Activated T-helper 2 cell treated with anti-CD3 and anti-CD28 coated beads, Interferon-gamma antibody, Interleukin-2, Interleukin-4, amounts not matched to agents 10 μg/mL and 5 μg/mL and 100 μg/mL, durations not matched to agents 14 hours and 24 hours and 36 hours (primary cell): ENCODE measurements around the gene COL6A2. TPM values are rescaled to one million over a fixed set of nuclear protein-coding genes. Genes with fewer than 3 reads are reported as not detected.

Experiments used
- DNase-seq: peaks from one replicate; pipeline ENCODE4 v3.0.0; 2021; ENCODE audit warnings: low spot score
- H3K27ac Mint-ChIP-seq: one replicate; pipeline ENCODE4 v1.8.0; 2021; ENCODE audit warnings: mixed read lengths
- H3K27me3 Mint-ChIP-seq: one replicate; pipeline ENCODE4 v1.8.0; 2021; ENCODE audit warnings: low read depth, mixed read lengths
- H3K36me3 Mint-ChIP-seq: one replicate; pipeline ENCODE4 v1.8.0; 2021; ENCODE audit warnings: low read depth, mixed read lengths
- H3K4me1 Mint-ChIP-seq: one replicate; pipeline ENCODE4 v1.8.0; 2021; ENCODE audit warnings: low read depth, mixed read lengths
- H3K4me3 Mint-ChIP-seq: one replicate; pipeline ENCODE4 v1.8.0; 2021; ENCODE audit warnings: low read depth, mild to moderate bottlenecking, moderate library complexity, mixed read lengths
- H3K9me3 Mint-ChIP-seq: one replicate; pipeline ENCODE4 v1.8.0; 2021; ENCODE audit warnings: mixed read lengths
- intact Hi-C: fragments of 100-400 bp; cut with micrococcal nuclease; formaldehyde crosslinking; loops from one replicate; pipeline ENCODE4 v1.15.1; 2023
- total RNA-seq: library from RNA; stranded (reverse); gene quantifications from 2 replicates; pipeline ENCODE4 v1.2.3, GENCODE V29; 2022

The COL6A2 gene
- total RNA-seq, 1 donor from 2014 or later = 2.2 TPM

DNA sequence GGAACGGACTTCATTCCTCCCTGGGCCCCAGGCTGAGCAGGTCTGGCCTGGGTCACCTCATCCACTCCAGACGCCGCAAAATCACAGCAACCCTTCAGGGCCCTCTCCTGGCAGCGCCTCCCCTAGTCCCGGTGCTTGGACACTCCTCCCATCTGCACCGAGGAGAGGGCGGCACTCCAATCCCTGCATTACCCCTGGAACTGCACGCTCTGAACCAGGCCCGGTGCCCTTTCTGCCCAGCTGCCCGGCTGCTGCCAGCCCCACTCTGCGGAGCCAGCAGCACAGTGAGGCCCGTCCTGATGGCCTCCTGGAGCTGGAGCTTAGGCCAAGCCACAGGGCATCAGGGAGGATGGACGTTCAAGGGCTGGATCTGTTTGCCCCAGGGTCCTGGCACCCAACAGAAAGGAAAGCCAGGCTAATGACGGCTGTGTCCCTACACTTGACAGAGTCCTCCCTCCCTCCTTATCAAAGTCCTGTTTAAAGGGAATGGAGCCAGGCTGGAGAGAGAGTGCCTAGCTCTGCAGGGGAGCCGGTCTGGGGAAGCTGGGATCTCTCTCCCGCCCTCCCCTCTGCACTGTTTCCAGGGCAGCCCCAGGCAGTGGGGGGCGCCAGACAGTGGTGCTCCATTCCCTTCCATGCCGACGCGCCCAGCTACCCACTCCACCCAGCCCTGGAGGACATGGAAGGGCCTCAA lies 12.7 kb downstream of the COL6A2 start:
- Mint-ChIP-seq H3K27me3 (peaks cover 2% of the 10 kb centered on the region), H3K9me3 (peaks cover 18% of the 10 kb centered on the region), H3K4me1 (no peaks in the 10 kb centered on the region), H3K4me3 (no peak overlapping the region), H3K27ac (no peak overlapping the region), H3K36me3 (no peaks in the 10 kb centered on the region)
- intact Hi-C loops = no loop called here
- peak; percentile 4 for DNase-seq

DNA sequence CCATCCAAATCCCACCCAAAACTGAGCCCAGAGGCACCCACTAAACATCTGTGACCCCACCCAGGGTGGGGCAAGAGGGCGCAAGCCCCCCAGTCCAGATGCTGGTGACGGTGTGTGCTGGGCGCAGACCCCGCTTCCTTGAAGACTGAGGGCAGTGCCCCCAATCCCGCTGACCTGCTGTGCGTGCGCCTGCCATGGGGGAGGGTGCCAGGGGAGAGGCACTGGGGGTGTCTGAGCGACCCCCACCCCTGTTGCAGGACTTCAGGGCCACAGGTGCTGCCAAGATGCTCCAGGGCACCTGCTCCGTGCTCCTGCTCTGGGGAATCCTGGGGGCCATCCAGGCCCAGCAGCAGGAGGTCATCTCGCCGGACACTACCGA lies 13.3 kb downstream of the COL6A2 start:
- no peak overlapping the region for H3K27ac Mint-ChIP-seq
- no peak overlapping the region for H3K4me3 Mint-ChIP-seq
- H3K4me1 Mint-ChIP-seq = no peaks in the 10 kb centered on the region
- DNase-seq = no peak
- H3K27me3 Mint-ChIP-seq = peaks cover 2% of the 10 kb centered on the region
- intact Hi-C loops = no loop called here
- peaks cover 18% of the 10 kb centered on the region for H3K9me3 Mint-ChIP-seq
- H3K36me3 Mint-ChIP-seq = no peaks in the 10 kb centered on the region

DNA sequence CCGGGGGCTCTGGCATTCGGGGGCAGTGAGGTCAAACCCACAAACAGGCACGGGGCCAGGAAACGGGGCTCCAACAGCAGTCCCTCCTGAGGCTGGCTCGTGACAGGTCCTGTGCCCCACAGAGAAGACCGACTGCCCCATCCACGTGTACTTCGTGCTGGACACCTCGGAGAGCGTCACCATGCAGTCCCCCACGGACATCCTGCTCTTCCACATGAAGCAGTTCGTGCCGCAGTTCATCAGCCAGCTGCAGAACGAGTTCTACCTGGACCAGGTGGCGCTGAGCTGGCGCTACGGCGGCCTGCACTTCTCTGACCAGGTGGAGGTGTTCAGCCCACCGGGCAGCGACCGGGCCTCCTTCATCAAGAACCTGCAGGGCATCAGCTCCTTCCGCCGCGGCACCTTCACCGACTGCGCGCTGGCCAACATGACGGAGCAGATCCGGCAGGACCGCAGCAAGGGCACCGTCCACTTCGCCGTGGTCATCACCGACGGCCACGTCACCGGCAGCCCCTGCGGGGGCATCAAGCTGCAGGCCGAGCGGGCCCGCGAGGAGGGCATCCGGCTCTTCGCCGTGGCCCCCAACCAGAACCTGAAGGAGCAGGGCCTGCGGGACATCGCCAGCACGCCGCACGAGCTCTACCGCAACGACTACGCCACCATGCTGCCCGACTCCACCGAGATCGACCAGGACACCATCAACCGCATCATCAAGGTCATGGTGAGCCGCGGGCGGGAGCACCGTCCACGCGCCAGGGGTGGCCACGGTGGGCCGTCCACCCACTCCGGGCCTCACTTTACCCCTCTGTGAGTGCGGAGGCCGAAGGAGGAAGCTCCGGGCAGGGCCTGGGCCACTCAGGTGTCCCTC lies 14.2 kb downstream of the COL6A2 start:
- intact Hi-C loops = no loop called here
- Mint-ChIP-seq H3K9me3 (peaks cover 17% of the 10 kb centered on the region), H3K27me3 (peaks cover 2% of the 10 kb centered on the region), H3K36me3 (no peaks in the 10 kb centered on the region), H3K4me3 (no peak overlapping the region), H3K4me1 (no peaks in the 10 kb centered on the region), H3K27ac (no peak overlapping the region)
- peak; percentile 3 for DNase-seq

DNA sequence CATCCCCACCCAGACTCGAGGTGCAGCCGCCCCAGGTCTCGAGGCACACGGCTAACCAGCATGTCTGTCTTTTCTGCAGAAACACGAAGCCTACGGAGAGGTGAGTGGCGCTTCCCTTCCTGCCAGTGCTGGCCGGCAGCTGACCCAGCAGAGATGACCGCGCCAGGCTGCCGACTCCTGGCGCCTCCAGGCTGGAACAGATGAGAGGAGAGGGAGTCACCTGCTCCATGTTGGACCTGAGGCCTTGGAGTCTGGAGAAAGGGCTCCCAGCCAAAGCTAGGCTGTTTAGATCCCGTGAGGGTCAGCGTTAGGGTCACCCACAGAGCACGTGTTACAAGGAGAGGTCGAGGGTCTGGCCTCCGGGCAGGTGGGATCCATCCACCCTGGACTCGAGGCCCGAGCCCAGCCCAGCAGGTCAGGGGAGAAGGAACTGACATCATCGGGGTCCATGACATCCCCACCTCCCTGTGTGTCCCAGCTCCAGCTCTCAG lies 14.9 kb downstream of the COL6A2 start:
- intact Hi-C loops = no loop called here
- no peak overlapping the region for H3K4me3 Mint-ChIP-seq

DNA sequence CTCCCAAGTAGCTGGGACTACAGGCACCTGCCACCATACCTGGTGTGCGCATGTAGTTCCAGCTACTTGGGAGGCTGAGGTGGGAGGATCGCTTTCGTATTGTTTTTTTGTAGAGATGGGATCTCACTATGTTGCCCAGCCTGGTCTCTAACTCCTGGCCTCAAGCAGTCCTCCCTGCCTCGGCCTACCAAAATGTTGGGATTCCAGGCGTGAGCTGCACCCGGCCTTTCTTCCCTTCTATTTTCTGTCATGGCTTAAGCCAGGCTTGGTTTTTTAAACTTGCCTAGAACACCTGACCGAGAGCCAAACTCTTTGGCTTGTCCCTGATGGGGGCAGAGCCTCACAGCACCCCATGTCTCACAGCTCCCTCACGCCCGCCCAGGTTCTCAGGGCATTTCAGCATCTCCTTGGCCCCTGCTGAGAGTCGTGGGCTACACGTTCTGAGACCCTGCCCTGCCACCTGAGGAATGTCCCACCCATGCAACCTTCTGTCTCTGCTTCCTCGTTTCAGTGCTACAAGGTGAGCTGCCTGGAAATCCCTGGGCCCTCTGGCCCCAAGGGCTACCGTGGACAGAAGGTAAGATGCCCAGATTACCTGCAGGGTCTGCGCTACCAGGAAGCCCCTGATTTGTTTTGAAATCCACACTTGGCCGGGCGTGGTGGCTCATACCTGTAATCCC lies 15.7 kb downstream of the COL6A2 start:
- intact Hi-C loops = no loop called here
- no peak overlapping the region for H3K27ac Mint-ChIP-seq
- H3K36me3 Mint-ChIP-seq = no peaks in the 10 kb centered on the region
- no peak overlapping the region for H3K4me3 Mint-ChIP-seq
- no peaks in the 10 kb centered on the region for H3K4me1 Mint-ChIP-seq
- no peak for DNase-seq
- H3K27me3 Mint-ChIP-seq = no peaks in the 10 kb centered on the region
- peaks cover 1% of the 10 kb centered on the region for H3K9me3 Mint-ChIP-seq

More for the DNA sequence above, 14.9 kb downstream of the COL6A2 start:
- Mint-ChIP-seq H3K27me3 (peaks cover under 1% of the 10 kb centered on the region), H3K36me3 (no peaks in the 10 kb centered on the region), H3K9me3 (peaks cover 10% of the 10 kb centered on the region), H3K4me1 (no peaks in the 10 kb centered on the region), H3K27ac (no peak overlapping the region)
- peak; percentile 3 for DNase-seq

DNA sequence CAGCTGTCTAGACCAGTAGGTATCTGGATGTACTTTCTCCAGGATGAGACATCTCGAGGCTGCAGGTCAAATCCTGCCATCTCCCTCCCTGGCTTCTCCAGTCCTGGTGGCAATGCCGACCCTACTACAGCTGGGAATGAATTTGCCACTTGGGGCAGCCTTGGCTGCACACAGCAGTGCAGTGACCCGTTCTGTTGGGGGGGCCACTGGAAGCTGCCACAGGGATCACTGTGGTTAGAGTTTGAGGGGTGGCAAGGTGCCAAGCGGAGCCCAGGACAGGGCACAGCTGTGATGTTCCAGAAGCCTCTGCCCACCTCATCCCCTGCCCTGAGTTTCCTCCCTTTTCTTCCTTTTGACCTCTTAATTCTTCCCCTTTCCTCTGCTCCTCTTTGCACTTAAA lies 17.1 kb downstream of the COL6A2 start:
- Mint-ChIP-seq H3K27me3 (no peaks in the 10 kb centered on the region), H3K9me3 (no peaks in the 10 kb centered on the region), H3K4me3 (no peak overlapping the region), H3K27ac (no peak overlapping the region), H3K36me3 (no peaks in the 10 kb centered on the region), H3K4me1 (no peaks in the 10 kb centered on the region)
- intact Hi-C loops = no loop called here
- DNase-seq = no peak

DNA sequence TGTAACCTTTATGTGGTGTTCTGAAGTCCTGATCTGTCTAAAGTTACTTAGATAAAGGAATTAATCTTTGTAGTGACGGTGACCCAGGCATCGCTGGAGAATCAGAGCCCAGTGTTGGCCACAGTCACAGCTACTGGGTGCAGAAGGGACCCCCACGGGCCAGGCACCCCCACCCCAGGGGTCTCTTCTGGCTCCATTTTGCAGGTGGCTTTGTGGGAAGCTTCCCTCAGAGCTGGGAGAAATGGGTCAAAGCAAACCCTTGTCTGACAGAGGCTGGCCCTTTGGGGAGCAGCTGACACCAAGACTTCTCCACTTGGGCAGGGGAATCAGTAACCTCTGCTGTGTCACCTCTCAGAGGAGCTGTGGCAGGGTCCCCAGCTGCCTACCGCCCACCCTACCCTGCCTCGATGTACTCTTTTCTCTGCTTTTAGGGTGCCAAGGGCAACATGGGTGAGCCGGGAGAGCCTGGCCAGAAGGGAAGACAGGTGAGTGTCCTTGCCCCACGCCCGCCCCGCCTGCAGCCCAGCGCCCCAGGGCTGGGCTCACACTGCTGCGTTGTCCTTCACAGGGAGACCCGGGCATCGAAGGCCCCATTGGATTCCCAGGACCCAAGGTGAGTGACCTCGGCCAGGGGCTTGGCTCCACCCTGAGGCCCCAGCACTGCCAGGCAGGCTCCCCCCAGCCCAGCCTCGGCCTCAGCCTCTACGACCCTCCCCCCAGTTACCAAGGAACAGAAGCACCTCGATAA lies 17.7 kb downstream of the COL6A2 start:
- Mint-ChIP-seq H3K4me3 (no peak overlapping the region), H3K27ac (no peak overlapping the region), H3K9me3 (no peaks in the 10 kb centered on the region), H3K36me3 (no peaks in the 10 kb centered on the region), H3K4me1 (no peaks in the 10 kb centered on the region), H3K27me3 (no peaks in the 10 kb centered on the region)
- DNase-seq = no peak
- intact Hi-C loops = no loop called here

DNA sequence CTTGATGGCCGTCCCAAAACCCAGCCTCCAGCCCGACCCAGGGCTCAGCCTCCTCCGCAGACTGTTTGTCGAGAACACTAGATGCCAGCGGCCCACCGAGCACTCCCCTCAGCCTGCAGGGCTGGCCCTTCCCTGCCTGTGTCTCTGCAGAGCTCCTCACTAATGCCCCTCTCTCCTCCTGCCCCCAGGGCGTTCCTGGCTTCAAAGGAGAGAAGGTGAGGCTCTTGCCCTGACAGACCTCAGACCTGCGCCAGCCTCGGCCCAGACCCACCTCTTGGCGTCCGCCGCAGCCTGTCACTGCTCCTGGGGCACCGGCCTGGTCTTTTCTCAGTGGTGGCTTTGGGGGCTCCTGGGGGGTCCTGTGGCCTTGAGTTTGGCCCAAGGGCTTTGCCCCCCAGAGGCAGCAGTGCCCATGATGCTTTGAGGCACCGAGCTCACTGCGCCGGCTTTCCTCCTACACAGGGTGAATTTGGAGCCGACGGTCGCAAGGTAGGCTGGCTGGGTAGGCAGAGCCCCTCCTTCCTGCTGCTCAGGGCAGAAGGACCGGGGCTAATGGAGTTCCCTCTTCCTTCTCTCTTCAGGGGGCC lies 18.4 kb downstream of the COL6A2 start:
- no peaks in the 10 kb centered on the region for H3K9me3 Mint-ChIP-seq
- H3K27me3 Mint-ChIP-seq = no peaks in the 10 kb centered on the region
- no peak for DNase-seq
- intact Hi-C loops = no loop called here
- H3K4me3 Mint-ChIP-seq = no peak overlapping the region
- no peak overlapping the region for H3K27ac Mint-ChIP-seq
- H3K36me3 Mint-ChIP-seq = no peaks in the 10 kb centered on the region
- no peaks in the 10 kb centered on the region for H3K4me1 Mint-ChIP-seq

DNA sequence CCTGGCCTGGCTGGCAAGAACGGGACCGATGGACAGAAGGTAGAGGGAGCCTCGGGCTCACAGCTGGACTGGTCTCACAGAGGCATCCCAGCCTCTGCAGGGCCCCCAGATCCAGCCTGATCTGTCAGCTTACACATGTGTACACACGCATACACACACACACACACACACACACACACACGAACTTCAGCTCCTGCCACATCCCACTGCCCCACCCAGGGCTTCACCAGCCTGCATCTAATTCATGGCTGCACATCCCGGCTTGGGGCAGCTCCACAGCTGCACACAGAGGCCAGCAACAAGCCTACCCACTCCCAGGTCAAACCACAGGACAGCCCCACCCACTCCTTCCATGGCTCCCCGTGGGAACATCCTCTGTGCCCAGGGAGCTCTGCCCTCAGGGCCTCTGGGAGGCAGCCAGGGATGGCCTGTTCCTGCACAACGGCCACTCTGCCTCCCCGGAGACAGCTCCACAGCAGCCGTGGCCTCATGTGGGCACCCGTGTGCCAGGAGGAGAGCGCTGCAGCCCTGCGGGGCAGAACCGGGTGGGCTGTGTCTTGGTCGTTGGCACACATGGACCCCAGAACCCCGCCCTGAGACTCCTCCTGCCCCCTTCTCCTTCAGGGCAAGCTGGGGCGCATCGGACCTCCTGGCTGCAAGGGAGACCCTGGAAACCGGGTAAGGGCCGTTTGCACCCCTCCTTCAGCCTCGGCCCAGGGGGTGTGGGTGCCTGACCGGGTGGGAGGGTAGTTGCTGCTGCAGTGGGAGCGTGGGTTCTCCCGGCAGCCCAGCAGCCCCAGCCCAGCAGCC lies 19.1 kb downstream of the COL6A2 start:
- H3K9me3 Mint-ChIP-seq = no peaks in the 10 kb centered on the region
- no peak overlapping the region for H3K27ac Mint-ChIP-seq
- H3K4me1 Mint-ChIP-seq = no peaks in the 10 kb centered on the region
- DNase-seq = no peak
- no peaks in the 10 kb centered on the region for H3K36me3 Mint-ChIP-seq
- H3K27me3 Mint-ChIP-seq = no peaks in the 10 kb centered on the region
- H3K4me3 Mint-ChIP-seq = no peak overlapping the region
- intact Hi-C loops = no loop called here

DNA sequence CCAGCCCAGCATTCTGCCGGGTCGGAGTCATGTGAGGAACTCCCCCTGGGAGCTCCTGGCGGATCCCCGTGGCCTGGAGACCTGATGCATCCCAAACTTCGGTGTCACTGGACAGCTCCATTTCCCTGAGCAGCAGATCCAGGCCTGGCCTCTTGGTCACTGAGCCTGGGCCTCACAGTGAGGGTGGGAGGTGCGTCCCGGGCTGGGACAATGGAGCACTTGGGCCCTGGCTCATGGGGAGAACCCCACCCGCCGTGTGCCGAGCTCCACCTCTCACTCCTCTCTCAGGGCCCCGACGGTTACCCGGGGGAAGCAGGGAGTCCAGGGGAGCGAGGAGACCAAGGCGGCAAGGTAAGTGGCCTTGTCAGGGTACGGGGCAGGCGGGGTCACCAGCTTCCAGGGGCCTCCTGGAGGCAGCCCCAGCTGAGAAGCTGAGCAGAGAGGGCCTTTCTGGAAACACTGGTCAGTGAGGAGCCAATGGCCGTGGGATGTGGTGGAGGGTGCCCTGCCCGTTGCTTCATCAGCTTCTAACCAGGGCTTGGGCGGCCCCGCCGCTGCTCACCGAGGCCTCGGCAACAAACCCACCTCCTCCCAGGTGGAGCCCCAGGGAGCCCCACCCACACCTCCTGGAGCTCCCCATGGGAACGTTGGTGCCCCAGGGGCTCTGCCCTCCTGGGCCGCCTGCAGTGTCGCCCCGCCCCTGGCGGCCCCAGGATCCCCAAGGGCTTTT lies 19.8 kb downstream of the COL6A2 start:
- H3K9me3 Mint-ChIP-seq = no peaks in the 10 kb centered on the region
- intact Hi-C loops = no loop called here
- no peaks in the 10 kb centered on the region for H3K27me3 Mint-ChIP-seq
- H3K4me3 Mint-ChIP-seq = no peak overlapping the region
- H3K36me3 Mint-ChIP-seq = no peaks in the 10 kb centered on the region
- H3K4me1 Mint-ChIP-seq = no peaks in the 10 kb centered on the region
- no peak for DNase-seq
- H3K27ac Mint-ChIP-seq = no peak overlapping the region
